IMR-90 (cell line): ENCODE data around the gene CAMTA1. TPM values are rescaled to one million over a fixed set of nuclear protein-coding genes. Genes with fewer than 3 reads are reported as not detected.

Experiments used
- ATAC-seq: fragments of 200-7000 bp; cut with Tn5 transposase; 2 replicates; pipeline ENCODE4 v1.9.1; 2020; ENCODE audit warnings: low read depth, mild to moderate bottlenecking, moderate library complexity
- BruUV-seq: library from RNA; stranded (reverse); fragments of 400-500 nt; replicated peaks from 2 replicates; lab custom pipeline; 2021; lab: Mats Ljungman, UMichigan
- CTCF ChIA-PET: fragments of 300-600 bp; formaldehyde crosslinking; extraction: SDS; loops from one replicate; lab custom pipeline; 2021; ENCODE audit warnings: antibody characterized with exemption; lab: Yijun Ruan, JAX
- POLR2A ChIA-PET: fragments of 300-600 bp; sonication (Branson Sonifier 250); formaldehyde crosslinking; loops from one replicate; lab custom pipeline; 2022; ENCODE audit warnings: antibody characterized with exemption; ENCODE audit not compliant: unreplicated experiment; lab: Charles Lee
- DNase-seq: peaks from one replicate; pipeline ENCODE4 v3.0.0; 2013
- H2AFZ ChIP-seq: replicated peaks from 2 replicates; pipeline ENCODE3; 2013; ENCODE audit warnings: low read length, mild to moderate bottlenecking; ENCODE audit not compliant: poor library complexity
- H2AK5ac ChIP-seq: 2 replicates; pipeline ENCODE4 v1.6.1; 2013; ENCODE audit warnings: low read depth, low read length, inconsistent platforms
- H2AK9ac ChIP-seq: replicated peaks from 2 replicates; pipeline ENCODE3; 2013; ENCODE audit warnings: mild to moderate bottlenecking, low read depth, low read length, moderate library complexity; ENCODE audit not compliant: poor library complexity
- H2BK120ac ChIP-seq: 2 replicates; pipeline ENCODE4 v1.6.1; 2013; ENCODE audit warnings: low read depth, low read length, inconsistent platforms
- H2BK15ac ChIP-seq: 3 replicates; pipeline ENCODE4 v1.6.1; 2013; ENCODE audit warnings: low read depth, low read length, inconsistent platforms
- H2BK20ac ChIP-seq: 2 replicates; pipeline ENCODE4 v1.6.1; 2013; ENCODE audit warnings: low read depth, mild to moderate bottlenecking, inconsistent platforms, low read length, moderate library complexity
- H2BK5ac ChIP-seq: 2 replicates; pipeline ENCODE4 v1.6.1; 2013; ENCODE audit warnings: mild to moderate bottlenecking, low read depth, low read length, inconsistent platforms; ENCODE audit not compliant: poor library complexity, severe bottlenecking
- H3K14ac ChIP-seq: replicated peaks from 2 replicates; pipeline ENCODE4 v1.6.1; 2013; ENCODE audit warnings: low read depth, low read length, inconsistent platforms
- H3K18ac ChIP-seq: 2 replicates; pipeline ENCODE4 v1.6.1; 2013; ENCODE audit warnings: low read depth, low read length, control low read depth
- H3K23ac ChIP-seq: 2 replicates; pipeline ENCODE4 v1.6.1; 2013; ENCODE audit warnings: low read depth, low read length, inconsistent platforms
- H3K27ac ChIP-seq: 2 replicates; pipeline ENCODE4 v1.5.1; 2013; ENCODE audit warnings: mild to moderate bottlenecking, control low read depth, low read length; ENCODE audit not compliant: insufficient read depth
- H3K27me3 ChIP-seq: 2 replicates; pipeline ENCODE4 v1.6.1; 2013; ENCODE audit warnings: low read length; ENCODE audit not compliant: control insufficient read depth, insufficient read depth
- H3K36me3 ChIP-seq: 2 replicates; pipeline ENCODE4 v1.6.1; 2013; ENCODE audit warnings: low read length, mixed read lengths; ENCODE audit not compliant: control insufficient read depth, insufficient read depth
- H3K4ac ChIP-seq: 2 replicates; pipeline ENCODE4 v1.6.1; 2013; ENCODE audit warnings: low read depth, low read length, inconsistent platforms
- H3K4me1 ChIP-seq: 2 replicates; pipeline ENCODE4 v1.6.1; 2013; ENCODE audit warnings: low read length, mixed read lengths; ENCODE audit not compliant: control insufficient read depth, insufficient read depth
- H3K4me2 ChIP-seq: 2 replicates; pipeline ENCODE4 v1.6.1; 2013; ENCODE audit warnings: low read depth, mild to moderate bottlenecking, control low read depth, low read length, moderate library complexity
- H3K4me3 ChIP-seq: 2 replicates; pipeline ENCODE4 v1.5.1; 2013; ENCODE audit warnings: low read depth, mild to moderate bottlenecking, control low read depth, low read length, moderate library complexity; ENCODE audit not compliant: insufficient read depth
- H3K56ac ChIP-seq: 2 replicates; pipeline ENCODE4 v1.6.1; 2013; ENCODE audit warnings: low read length, inconsistent platforms; ENCODE audit not compliant: insufficient read depth; ENCODE audit errors: extremely low read depth
- H3K79me1 ChIP-seq, 2 experiments: 2 replicates each; pipeline ENCODE4 v1.6.1; 2013; ENCODE audit warnings: low read length in 2 of 2, inconsistent platforms in 1 of 2, low read depth in 1 of 2
- H3K9ac ChIP-seq: 2 replicates; pipeline ENCODE4 v1.6.1; 2013; ENCODE audit warnings: low read depth, low read length, control low read depth
- H3K9me1 ChIP-seq: 2 replicates; pipeline ENCODE4 v1.6.1; 2013; ENCODE audit warnings: low read length, inconsistent platforms; ENCODE audit not compliant: insufficient read depth
- H3K9me3 ChIP-seq: 2 replicates; pipeline ENCODE4 v1.6.1; 2013; ENCODE audit warnings: low read length; ENCODE audit not compliant: control insufficient read depth, insufficient read depth
- H4K20me1 ChIP-seq: 2 replicates; pipeline ENCODE4 v1.6.1; 2013; ENCODE audit warnings: low read length, inconsistent platforms; ENCODE audit not compliant: insufficient read depth
- H4K5ac ChIP-seq: 2 replicates; pipeline ENCODE4 v1.6.1; 2013; ENCODE audit warnings: mild to moderate bottlenecking, low read depth, low read length, control low read depth
- H4K8ac ChIP-seq, 2 experiments: 2 replicates each; pipeline ENCODE4 v1.6.1; 2013; ENCODE audit warnings: low read depth in 2 of 2, low read length in 2 of 2, control low read depth in 1 of 2, inconsistent platforms in 1 of 2
- H4K91ac ChIP-seq: 2 replicates; pipeline ENCODE4 v1.6.1; 2013; ENCODE audit warnings: low read depth, low read length, inconsistent platforms; ENCODE audit not compliant: insufficient read depth
- MAZ ChIP-seq: IDR thresholded peaks from 2 replicates; pipeline ENCODE4 v1.6.1; 2012; ENCODE audit warnings: low read depth, mild to moderate bottlenecking, low read length, improper control_type of control experiment, moderate library complexity, borderline replicate concordance
- MXI1 ChIP-seq: IDR thresholded peaks from 2 replicates; pipeline ENCODE4 v1.6.1; 2012; ENCODE audit warnings: low read depth, mild to moderate bottlenecking, low read length, moderate library complexity, borderline replicate concordance
- NFE2L2 ChIP-seq: fragments of 150-350 bp; IDR thresholded peaks from 2 replicates; pipeline ENCODE4 v1.6.1; 2016; ENCODE audit warnings: low read depth, mild to moderate bottlenecking, low read length
- RFX5 ChIP-seq: IDR thresholded peaks from 2 replicates; pipeline ENCODE4 v1.8.0; 2012; ENCODE audit warnings: low read depth, mild to moderate bottlenecking, low read length, moderate library complexity
- WGBS, 2 experiments: methylation state at CpG; one replicate each; pipeline versions ENCODE4 v1.1.5 to v1.1.7; 2013; ENCODE audit warnings: missing lambda C conversion rate in 2 of 2; ENCODE audit not compliant: insufficient read length in 1 of 2; ENCODE audit errors: extremely low coverage in 2 of 2; 5-methylcytosine and 5-hydroxymethylcytosine counted together
- dilution Hi-C: fragments of 300-500 bp; cut with HindIII; formaldehyde crosslinking; loops from one replicate; pipeline ENCODE4 v1.14.3; 2018; ENCODE audit warnings: low sequenced_read_pairs; ENCODE audit not compliant: unreplicated experiment
- in situ Hi-C: fragments of 300-500 bp; cut with MboI; formaldehyde crosslinking; loops from 3 replicates; pipeline ENCODE4 v1.14.3; 2019; ENCODE audit warnings: low sequenced_read_pairs, inconsistent platforms, mixed read lengths
- intact Hi-C: fragments of 100-400 bp; cut with micrococcal nuclease; formaldehyde crosslinking; loops from 2 replicates; pipeline ENCODE4 v1.10.0; 2022
- polyA plus RNA-seq, 3 experiments: library from polyadenylated mRNA; depleted of rRNA; stranded (reverse); fragments of >200 nt; gene quantifications; 2 replicates each; pipeline ENCODE4 v1.2.3, GENCODE V29; 2012; ENCODE audit warnings: low replicate concordance in 1 of 3
- total RNA-seq: library from RNA; depleted of rRNA; stranded (reverse); fragments of >200 nt; gene quantifications from 2 replicates; pipeline ENCODE4 v1.2.3, GENCODE V29; 2012
- TF ChIP-seq, protein P1 (sequence below): conservative IDR thresholded peaks from 2 replicates; pipeline ENCODE4 v1.5.1; 2012; ENCODE audit warnings: mild to moderate bottlenecking, low read depth, low read length, improper control_type of control experiment

CAMTA1 gene
- total and polyA plus RNA-seq, 2 of the 4 experiments (the other 2 are of a cell fraction), result 35.5 to 74.3 TPM

DNA sequence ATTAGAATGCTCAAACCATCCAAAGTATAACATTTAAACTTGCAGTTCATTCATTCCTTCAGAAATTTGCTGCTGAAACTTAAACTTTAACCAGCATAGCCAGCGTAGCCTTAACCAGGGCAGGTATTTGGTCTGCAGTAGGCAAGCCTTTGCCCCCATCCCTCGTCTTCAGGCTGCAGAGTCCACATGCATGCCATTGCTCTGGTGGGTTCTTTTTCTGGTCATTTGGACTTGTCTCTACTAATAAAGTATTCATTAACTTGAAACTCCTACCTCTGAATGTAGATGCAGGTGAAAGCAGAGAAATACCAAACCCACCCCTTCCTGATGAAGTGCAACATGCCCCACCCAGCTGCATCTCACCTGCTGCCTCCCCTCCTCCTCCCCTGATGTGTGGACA is 100.2 kb downstream of the CAMTA1 start:
- no peak overlapping the region for H2AK9ac ChIP-seq
- H4K5ac ChIP-seq, result no peak overlapping the region
- H3K4me3 ChIP-seq, result no peak overlapping the region
- no peak overlapping the region for H3K4me2 ChIP-seq
- no peaks in the 10 kb centered on the region for H4K20me1 ChIP-seq
- H4K91ac ChIP-seq, result no peak overlapping the region
- peaks cover 7% of the 10 kb centered on the region for H3K4me1 ChIP-seq
- no peaks in the 10 kb centered on the region for H3K9me3 ChIP-seq
- H3K9me1 ChIP-seq, result peaks cover 24% of the 10 kb centered on the region
- ChIA-PET CTCF (interaction anchor here (1.4 kb wide), 1 partner anchor 13 kb away, joined by 3 read pairs; no protein-coding TSS in a partner anchor), POLR2A (no interaction called here)
- intact Hi-C loops (no loop called here), dilution Hi-C loops (no loop called here), in situ Hi-C loops (no loop called here)
- no peak overlapping the region for H4K8ac ChIP-seq
- H3K14ac ChIP-seq, result no peak overlapping the region
- H2BK15ac ChIP-seq, result no peak overlapping the region
- BruUV-seq, result no TSS peak
- H2BK120ac ChIP-seq, result no peak overlapping the region
- DNase-seq (no peak), ATAC-seq (no peak)
- no peaks in the 10 kb centered on the region for H3K36me3 ChIP-seq
- H2BK20ac ChIP-seq, result no peak overlapping the region
- no CpG with 5 or more reads among the region's 2 CpGs for WGBS, 2 experiments
- H2AK5ac ChIP-seq, result no peak overlapping the region
- H3K79me1 ChIP-seq, result peaks cover 24 to 58% of the 10 kb centered on the region in 2 experiments; a peak in 3 of 4 replicates
- H3K27me3 ChIP-seq, result no peaks in the 10 kb centered on the region
- H3K56ac ChIP-seq, result no peak overlapping the region
- TF ChIP-seq NFE2L2, result no peak
- TF ChIP-seq MAZ, result no peak
- no peak for TF ChIP-seq MXI1
- TF ChIP-seq, protein P1, sequence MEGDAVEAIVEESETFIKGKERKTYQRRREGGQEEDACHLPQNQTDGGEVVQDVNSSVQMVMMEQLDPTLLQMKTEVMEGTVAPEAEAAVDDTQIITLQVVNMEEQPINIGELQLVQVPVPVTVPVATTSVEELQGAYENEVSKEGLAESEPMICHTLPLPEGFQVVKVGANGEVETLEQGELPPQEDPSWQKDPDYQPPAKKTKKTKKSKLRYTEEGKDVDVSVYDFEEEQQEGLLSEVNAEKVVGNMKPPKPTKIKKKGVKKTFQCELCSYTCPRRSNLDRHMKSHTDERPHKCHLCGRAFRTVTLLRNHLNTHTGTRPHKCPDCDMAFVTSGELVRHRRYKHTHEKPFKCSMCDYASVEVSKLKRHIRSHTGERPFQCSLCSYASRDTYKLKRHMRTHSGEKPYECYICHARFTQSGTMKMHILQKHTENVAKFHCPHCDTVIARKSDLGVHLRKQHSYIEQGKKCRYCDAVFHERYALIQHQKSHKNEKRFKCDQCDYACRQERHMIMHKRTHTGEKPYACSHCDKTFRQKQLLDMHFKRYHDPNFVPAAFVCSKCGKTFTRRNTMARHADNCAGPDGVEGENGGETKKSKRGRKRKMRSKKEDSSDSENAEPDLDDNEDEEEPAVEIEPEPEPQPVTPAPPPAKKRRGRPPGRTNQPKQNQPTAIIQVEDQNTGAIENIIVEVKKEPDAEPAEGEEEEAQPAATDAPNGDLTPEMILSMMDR, result no peak
- TF ChIP-seq RFX5, result no peak
- no peak overlapping the region for H3K4ac ChIP-seq
- H2BK5ac ChIP-seq, result no peak overlapping the region
- H3K27ac ChIP-seq, result no peak overlapping the region
- no peak overlapping the region for H2AFZ ChIP-seq
- no peak overlapping the region for H3K23ac ChIP-seq
- H3K9ac ChIP-seq, result no peak overlapping the region
- no peak overlapping the region for H3K18ac ChIP-seq
